Vagina (tissue), 2 donors: ENCODE measurements around the gene DMGDH.

Experiments used
- POLR2A ChIP-seq, 2 donors: fragments of 450-650 bp; IDR thresholded peaks; one replicate each; pipeline ENCODE4 v1.6.1; 2017; ENCODE audit warnings: antibody characterized with exemption in 2 of 2, mild to moderate bottlenecking in 2 of 2, moderate library complexity in 2 of 2
- TF ChIP-seq, protein P1 (sequence below), 3 experiments: fragments of 450-650 bp in 2 of 3; fragments of 200-600 bp in 1 of 3; sonication (generic) in 1 of 3; IDR thresholded peaks; one replicate each; pipeline ENCODE4 v1.5.1; 2017 to 2019; ENCODE audit warnings: antibody characterized with exemption in 3 of 3, mild to moderate bottlenecking in 2 of 3, moderate library complexity in 2 of 3

- TF ChIP-seq, protein P1, sequence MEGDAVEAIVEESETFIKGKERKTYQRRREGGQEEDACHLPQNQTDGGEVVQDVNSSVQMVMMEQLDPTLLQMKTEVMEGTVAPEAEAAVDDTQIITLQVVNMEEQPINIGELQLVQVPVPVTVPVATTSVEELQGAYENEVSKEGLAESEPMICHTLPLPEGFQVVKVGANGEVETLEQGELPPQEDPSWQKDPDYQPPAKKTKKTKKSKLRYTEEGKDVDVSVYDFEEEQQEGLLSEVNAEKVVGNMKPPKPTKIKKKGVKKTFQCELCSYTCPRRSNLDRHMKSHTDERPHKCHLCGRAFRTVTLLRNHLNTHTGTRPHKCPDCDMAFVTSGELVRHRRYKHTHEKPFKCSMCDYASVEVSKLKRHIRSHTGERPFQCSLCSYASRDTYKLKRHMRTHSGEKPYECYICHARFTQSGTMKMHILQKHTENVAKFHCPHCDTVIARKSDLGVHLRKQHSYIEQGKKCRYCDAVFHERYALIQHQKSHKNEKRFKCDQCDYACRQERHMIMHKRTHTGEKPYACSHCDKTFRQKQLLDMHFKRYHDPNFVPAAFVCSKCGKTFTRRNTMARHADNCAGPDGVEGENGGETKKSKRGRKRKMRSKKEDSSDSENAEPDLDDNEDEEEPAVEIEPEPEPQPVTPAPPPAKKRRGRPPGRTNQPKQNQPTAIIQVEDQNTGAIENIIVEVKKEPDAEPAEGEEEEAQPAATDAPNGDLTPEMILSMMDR (IDR thresholded peaks at IDR 0.05) = no peak
- no peak for TF ChIP-seq POLR2A (IDR thresholded peaks at IDR 0.05)
Measured at GRCh38 chr5:79030663-79031484, 38.6 kb downstream of the DMGDH start.
